Embryonic facial prominence (tissue), 1 donor: Measurements from ENCODE around the gene RNF17.

Experiments used
- DNase-seq: peaks from one replicate; pipeline ENCODE4 v3.0.0-alpha.2; 2016; ENCODE audit errors: extremely low spot score

Gene RNF17

DNA sequence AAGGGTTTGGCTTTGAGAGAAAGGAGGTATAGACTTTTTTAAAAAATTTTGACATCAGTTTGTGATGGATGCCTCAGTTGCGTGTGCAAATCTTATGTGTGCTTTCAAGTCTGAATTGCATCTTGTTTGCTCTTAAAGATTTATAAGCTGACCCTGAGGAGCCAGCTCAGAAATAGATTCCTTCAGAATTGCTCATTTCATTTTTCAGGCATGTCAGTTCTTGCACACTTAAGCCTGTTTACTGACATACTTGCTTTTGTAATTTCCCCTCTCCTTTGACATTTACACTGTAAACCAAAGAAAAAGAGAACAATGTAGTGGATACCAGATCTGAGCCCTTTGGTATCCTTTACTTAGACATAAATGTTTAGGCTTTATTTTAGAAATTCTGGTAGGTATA is 87.6 kb downstream of the RNF17 start:
- no peak for DNase-seq

DNA sequence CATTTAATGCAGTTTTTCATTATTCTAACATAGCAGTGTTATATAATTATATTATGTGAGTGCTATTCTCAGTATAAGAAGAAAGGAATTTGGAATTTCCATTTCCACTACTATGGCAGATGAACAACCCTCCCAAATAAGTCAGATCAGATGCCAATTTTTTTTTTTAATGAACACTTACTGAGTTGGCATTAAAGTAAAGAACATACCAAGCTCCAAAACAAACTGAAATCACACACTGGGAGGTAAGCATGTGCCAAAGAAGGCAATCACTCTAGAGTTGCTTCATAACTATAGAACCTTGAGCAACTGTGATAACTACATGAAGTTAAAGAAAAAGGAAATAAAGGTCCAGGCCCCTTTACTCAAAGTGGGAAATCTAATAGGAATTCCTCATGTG is 90.3 kb downstream of the RNF17 start:
- DNase-seq: no peak

GRCh38 chr13:24858953-24859352 is 95.0 kb downstream of the RNF17 start:
- no peak for DNase-seq

DNA sequence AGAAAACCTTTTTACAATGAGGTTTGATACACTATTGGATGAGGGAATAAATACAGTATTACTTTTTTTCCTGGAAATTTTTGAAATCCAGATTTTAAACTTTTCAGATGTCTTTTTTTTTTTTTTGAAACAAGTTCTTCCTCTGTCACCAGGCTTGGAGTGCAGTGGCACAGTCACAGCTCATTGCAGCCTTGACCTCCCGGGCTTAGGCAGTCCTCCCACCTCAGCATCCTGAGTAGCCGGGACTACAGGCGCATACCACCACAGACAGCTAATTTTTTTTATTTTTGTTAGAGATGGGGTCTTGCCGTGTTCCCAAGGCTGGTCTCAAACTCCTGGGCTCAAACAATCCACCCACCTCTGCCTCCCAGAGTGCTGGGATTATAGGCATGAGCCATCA is 96.8 kb downstream of the RNF17 start:
- no peak for DNase-seq

DNA sequence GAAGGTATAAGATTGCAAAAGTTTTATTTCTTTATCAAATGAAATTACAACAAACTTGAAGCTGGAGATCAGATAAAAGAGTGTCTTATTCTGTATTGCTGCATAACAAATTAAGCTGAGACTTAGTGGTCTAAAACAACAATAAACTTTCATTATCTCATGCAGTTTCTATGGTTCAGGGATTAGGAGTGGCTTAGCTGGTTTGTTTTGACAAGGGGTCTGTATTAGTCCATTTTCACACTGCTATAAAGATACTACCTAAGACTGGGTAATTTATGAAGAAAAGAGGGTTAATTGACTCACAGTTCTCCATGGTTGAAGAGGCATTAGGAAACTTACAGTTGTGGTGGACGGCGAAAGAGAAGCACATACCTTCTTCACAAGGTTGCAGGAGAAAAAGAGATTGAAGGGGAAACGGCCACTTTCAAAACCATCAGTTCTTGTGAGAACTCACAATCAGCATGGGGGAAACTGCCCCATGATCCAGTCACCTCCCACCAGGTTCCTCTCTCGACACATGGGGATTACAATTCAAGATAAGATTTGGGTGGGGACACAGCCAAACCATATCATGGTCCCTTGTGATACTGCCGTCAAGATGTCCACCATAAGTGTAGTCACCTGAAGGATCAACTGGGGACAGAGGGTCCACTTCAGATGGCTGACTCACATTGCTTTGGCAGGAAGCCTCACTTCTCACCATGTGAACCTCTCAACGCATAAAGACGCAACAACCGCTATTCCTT is 97.8 kb downstream of the RNF17 start:
- no peak for DNase-seq

GRCh38 chr13:24863748-24864540 is 100.0 kb downstream of the RNF17 start:
- no peak for DNase-seq

DNA sequence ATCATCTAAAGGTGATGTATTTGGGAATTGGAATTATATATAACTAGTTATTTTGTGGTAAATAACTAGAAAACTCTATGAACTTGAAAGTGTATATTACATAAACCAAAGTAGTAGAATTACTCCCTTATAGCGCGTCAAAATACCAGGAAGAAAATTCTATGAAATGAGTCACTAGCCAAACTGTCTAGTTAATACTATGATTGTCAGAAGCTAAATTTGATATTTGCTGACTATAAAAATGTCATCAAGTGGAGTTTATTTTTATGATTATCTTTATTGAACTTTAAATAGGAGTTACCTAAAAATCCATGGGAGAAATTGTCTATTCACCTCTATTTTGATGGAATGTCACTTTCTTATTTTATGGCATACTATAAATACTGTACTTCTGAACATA is 100.6 kb downstream of the RNF17 start:
- DNase-seq: no peak

GRCh38 chr13:24865163-24865953 is 101.4 kb downstream of the RNF17 start:
- DNase-seq: no peak

DNA sequence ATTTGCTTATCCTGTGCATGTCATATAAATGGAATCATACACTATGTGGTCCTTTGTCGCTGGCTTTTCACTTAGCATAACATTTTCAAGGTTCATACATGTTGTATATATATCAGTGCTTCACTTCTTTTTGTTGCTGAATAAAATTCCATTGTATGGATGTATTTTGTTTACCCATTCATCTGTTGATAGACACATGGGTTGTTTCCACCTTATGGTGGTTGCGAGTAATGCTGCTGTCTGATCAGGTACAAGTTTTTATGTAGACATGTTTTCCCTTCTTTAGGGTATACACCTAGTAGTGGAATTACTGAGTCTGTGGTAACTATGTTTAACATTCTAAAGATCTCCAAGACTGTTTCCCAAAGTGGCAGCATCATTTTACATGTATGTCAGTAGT is 102.5 kb downstream of the RNF17 start:
- DNase-seq: no peak

- no peak for DNase-seq
These were observed 104.9 kb downstream of the RNF17 start for GRCh38 chr13:24868874-24869273.

DNA sequence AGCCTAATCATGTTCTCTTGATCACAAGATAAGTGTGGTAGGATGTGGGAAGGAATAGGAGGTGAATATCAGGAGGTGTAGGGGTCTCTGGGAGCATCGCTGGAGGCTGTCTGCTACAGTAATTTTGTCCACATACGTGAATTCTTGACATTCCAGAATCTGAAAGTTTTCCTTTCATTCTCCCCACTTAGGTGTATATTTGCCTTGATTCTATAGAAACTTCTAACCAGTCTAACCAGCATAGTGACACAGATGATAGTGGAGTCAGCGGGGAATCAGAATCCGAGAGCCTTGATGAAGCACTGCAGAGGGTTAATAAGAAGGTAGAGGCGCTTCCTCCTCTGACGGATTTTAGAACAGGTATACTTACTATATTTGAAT is 106.4 kb downstream of the RNF17 start:
- DNase-seq: no peak

- no peak for DNase-seq
These were observed 111.6 kb downstream of the RNF17 start for GRCh38 chr13:24875566-24875965.

DNA sequence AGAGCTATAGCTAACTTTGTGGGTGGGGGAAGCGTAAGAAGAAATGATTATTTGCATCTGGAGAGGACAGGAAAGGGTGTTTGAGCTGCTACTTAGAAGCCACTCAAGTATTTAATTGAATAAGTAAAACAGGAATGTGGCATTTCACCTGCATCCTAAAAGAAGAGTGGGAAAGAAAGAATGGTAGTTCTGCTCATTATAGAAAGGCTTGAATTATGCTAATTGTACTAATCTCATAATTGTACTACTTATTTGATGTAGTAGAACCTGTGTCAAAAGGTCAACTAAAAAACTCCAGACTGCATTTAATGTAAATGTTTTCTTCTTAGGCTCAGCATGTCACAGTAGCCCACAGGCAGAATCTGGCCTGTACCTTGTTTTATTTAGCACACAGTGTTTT is 113.6 kb downstream of the RNF17 start:
- no peak for DNase-seq

DNA sequence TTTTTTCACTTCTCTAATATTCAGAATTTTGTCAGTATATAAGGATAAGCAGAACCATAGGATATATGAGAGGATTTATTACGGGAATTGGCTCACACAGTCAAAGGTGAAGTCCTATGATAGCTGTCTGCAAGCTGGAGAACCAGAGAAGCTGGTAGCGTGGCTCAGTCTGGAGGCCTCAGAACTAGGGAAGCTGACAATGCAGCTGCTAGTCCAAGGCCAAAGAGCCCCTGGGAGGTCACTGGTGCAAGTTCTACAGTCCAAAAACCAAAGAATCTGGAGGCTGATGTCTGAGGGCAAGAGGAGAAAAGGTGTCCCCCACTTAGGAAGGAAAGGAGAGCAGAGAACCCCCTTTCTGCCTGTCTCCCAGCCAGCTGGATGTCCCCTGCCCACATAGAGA is 114.4 kb downstream of the RNF17 start:
- no peak for DNase-seq

- DNase-seq: no peak
These were observed 118.7 kb downstream of the RNF17 start for GRCh38 chr13:24882665-24883064.

GRCh38 chr13:24887759-24888158 is 123.8 kb downstream of the RNF17 start:
- DNase-seq: no peak

DNA sequence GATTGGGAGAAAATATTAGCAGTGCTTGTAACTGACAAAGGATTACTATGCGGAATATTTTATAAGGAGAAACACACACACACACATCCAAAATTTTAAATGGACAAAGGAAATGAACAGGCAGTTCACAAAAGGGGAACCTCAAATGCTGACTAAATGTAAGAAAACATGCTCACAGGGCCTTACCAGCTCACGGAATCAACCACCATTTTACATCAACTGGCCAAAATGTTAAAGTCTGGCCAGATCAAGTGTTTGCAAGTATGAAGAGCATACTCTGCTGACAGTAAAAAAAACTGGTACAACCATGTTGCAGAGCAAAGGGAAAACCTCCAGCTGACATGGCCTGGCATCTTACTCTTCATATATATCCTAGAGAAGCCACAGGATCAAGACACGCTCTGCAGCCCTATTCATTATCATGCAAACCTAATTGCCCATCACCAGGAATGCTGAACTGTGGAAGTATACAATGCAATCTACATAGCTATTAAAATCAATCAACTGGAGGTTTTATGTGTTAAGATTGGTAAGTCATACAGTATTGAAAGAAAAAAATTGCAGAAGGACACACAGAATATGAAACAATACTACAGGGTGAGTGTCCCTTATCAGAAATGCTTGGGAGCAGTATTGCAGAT is 124.4 kb downstream of the RNF17 start:
- DNase-seq: no peak

GRCh38 chr13:24890256-24890655 is 126.3 kb downstream of the RNF17 start:
- DNase-seq: no peak

GRCh38 chr13:24891476-24892108 is 127.6 kb downstream of the RNF17 start:
- no peak for DNase-seq

DNA sequence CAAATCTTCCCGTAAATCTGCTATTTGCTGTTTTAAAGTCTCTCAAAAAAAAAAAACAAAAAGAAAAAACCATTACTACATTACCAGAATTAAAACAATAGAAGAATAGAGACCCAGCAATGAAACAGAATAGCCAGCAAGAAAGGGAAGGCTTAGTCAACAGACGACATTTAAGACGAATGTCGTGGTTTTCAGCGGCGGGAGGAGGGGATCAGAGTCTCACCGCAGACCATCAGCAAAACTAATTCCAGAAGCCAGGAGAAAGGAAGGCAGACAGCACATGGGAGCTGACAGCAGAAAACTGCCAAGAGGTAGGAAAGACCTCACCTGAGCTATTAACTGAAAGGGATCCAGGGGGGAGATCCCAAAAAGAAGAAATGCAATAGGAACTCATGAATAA is 128.9 kb downstream of the RNF17 start:
- no peak for DNase-seq

DNA sequence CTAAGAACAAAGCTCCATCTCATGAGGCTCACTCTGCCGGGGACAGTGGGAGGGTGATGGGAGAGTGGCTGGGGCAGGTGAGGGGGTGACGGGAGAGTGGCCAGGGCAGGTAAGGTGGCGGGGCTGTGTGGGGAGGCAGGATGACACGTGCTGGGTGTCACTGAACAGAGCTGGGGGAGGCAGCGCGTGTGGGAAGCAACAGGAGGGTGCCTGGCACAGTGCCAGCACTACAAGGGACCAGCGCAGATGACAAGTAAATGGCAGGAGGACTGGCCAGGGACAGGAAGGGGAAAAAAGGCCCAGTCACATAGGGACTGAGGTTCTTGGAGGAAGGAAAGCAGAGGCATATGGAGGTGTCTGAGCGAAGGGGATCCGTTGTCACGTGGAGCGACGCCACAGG is 129.9 kb downstream of the RNF17 start:
- DNase-seq: no peak
